Common myeloid progenitor, CD34-positive (primary cell): ENCODE measurements around the gene NTM.

Source experiments
- CTCF ChIA-PET: fragments of 350-600 bp; sonication (Branson Sonifier 250); formaldehyde crosslinking; loops from one replicate; lab custom pipeline; 2021; ENCODE audit warnings: antibody characterized with exemption; lab: Charles Lee
- POLR2A ChIA-PET: fragments of 350-600 bp; sonication (Branson Sonifier 250); formaldehyde crosslinking; loops from one replicate; lab custom pipeline; 2021; ENCODE audit warnings: antibody characterized with exemption; lab: Charles Lee
- DNase-seq, 3 donors: peaks; one replicate each; pipeline versions ENCODE4 v3.0.0 to v3.0.0-alpha.2; 2013
- H3K27ac ChIP-seq, 2 experiments: 1 replicate in 1 of 2; 2 replicates in 1 of 2; pipeline ENCODE4 v1.7.0; 2013; ENCODE audit warnings: inconsistent platforms in 2 of 2, low read length in 2 of 2, mild to moderate bottlenecking in 2 of 2, low read depth in 1 of 2, moderate library complexity in 1 of 2; ENCODE audit not compliant: severe bottlenecking in 2 of 2, insufficient read depth in 1 of 2, poor library complexity in 1 of 2
- H3K27me3 ChIP-seq, 5 experiments: replicated peaks in 2 of 5; 1 replicate in 3 of 5; 2 replicates in 2 of 5; pipeline versions ENCODE4 v1.6.1 to v1.7.0; 2013; ENCODE audit warnings: low read length in 4 of 5, mild to moderate bottlenecking in 2 of 5, moderate library complexity in 2 of 5, inconsistent platforms in 1 of 5; ENCODE audit not compliant: insufficient read depth in 5 of 5, control insufficient read depth in 4 of 5
- H3K36me3 ChIP-seq, 4 experiments: 1 replicate in 2 of 4; 2 replicates in 2 of 4; pipeline versions ENCODE4 v1.6.1 to v1.7.0; 2013; ENCODE audit warnings: low read length in 3 of 4, control low read depth in 1 of 4, mild to moderate bottlenecking in 1 of 4; ENCODE audit not compliant: control insufficient read depth in 4 of 4, insufficient read depth in 4 of 4
- H3K4me1 ChIP-seq, 4 experiments: 1 replicate in 3 of 4; 2 replicates in 1 of 4; pipeline versions ENCODE4 v1.6.1 to v1.7.1; 2013; ENCODE audit warnings: low read length in 3 of 4, mild to moderate bottlenecking in 3 of 4, control low read depth in 1 of 4, inconsistent platforms in 1 of 4, moderate library complexity in 1 of 4; ENCODE audit not compliant: control insufficient read depth in 4 of 4, insufficient read depth in 4 of 4; ENCODE audit errors: control extremely low read depth in 1 of 4
- H3K4me3 ChIP-seq, 7 experiments: 1 replicate in 4 of 7; 2 replicates in 3 of 7; pipeline versions ENCODE4 v1.5.1 to v1.7.0; 2013; ENCODE audit warnings: mild to moderate bottlenecking in 7 of 7, low read length in 6 of 7, moderate library complexity in 6 of 7, inconsistent platforms in 2 of 7, low read depth in 2 of 7, control low read depth in 1 of 7; ENCODE audit not compliant: insufficient read depth in 4 of 7, control insufficient read depth in 1 of 7; ENCODE audit errors: extremely low read depth in 1 of 7
- H3K9me3 ChIP-seq, 5 experiments: 1 replicate in 4 of 5; 2 replicates in 1 of 5; pipeline versions ENCODE4 v1.6.1 to v1.7.1; 2013; ENCODE audit warnings: low read length in 4 of 5, mild to moderate bottlenecking in 2 of 5, inconsistent platforms in 1 of 5, low read depth in 1 of 5, moderate library complexity in 1 of 5; ENCODE audit not compliant: control insufficient read depth in 4 of 5, insufficient read depth in 2 of 5; ENCODE audit errors: control extremely low read depth in 1 of 5
- WGBS: methylation state at CpG from one replicate; pipeline ENCODE4 v1.1.5; 2013; ENCODE audit not compliant: insufficient coverage; 5-methylcytosine and 5-hydroxymethylcytosine counted together

Gene NTM

GRCh38 chr11:132147464-132147863 is 777.0 kb downstream of the NTM start:
- ChIA-PET POLR2A (no interaction called here), CTCF (no interaction called here)
- no peaks in the 10 kb centered on the region for H3K9me3 ChIP-seq
- WGBS, result 98% methylated on average over 7 of the region's 7 CpGs
- no peaks in the 10 kb centered on the region for H3K4me1 ChIP-seq
- H3K36me3 ChIP-seq, result no peaks in the 10 kb centered on the region
- no peak overlapping the region for H3K4me3 ChIP-seq
- DNase-seq, result no peak
- H3K27me3 ChIP-seq, result peaks cover 0 to 4% (median 0%) of the 10 kb centered on the region in 5 experiments
- no peak overlapping the region for H3K27ac ChIP-seq

DNA sequence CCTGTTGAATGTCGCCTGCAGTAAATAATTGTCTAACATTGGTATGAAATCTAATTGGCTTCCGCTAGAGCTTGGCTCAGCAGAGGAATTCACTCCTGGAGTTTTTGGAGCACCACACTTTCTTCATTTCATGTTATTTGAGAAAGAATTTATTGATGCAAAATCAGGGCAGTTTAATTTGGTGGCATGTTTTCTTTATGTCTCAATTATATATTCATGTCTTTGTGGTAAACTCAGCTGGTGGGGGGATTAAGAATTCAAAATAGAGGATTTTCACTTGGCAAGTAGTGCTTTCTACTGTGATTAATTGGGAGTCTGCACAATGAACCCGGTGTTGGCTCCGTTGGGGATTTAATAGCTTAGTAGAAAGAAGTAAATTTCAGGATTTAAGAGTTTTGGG is 784.4 kb downstream of the NTM start:
- Histone ChIP-seq H3K9me3 (no peaks in the 10 kb centered on the region), H3K27ac (no peak overlapping the region), H3K36me3 (no peaks in the 10 kb centered on the region), H3K4me1 (no peaks in the 10 kb centered on the region), H3K4me3 (no peak overlapping the region), H3K27me3 (peaks cover 0 to 2% (median 0%) of the 10 kb centered on the region in 5 experiments)
- CTCF ChIA-PET, result no interaction called here
- no peak for DNase-seq
- WGBS, result 100% methylated on average over 4 of the region's 4 CpGs
- POLR2A ChIA-PET, result no interaction called here

DNA sequence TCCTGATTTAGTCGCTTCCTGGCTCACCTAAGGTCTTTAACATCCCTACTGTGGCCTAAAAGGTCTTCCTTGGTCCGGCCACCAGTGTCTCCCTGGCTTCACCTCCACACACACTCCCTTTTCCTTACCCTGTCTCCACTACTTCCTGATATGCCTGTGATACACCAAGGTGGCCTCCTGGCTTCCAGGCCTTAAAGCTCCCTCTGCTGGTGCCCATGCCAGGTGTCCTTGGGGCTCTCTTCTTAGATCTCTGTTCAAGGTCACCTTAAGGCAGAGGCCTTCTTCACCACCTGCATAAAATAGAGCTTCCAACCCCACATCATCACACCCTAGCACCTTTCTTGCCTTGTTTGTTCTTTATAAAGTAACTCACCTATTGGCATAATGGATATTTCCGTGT is 787.7 kb downstream of the NTM start:
- DNase-seq, result peak; percentile 2 to 20 (median 7)
- ChIA-PET CTCF (interaction anchor here (1.6 kb wide), 1 partner anchor 1094 kb away, joined by 4 read pairs; no protein-coding TSS in a partner anchor), POLR2A (no interaction called here)
- H3K9me3 ChIP-seq, result no peaks in the 10 kb centered on the region
- WGBS, result 85% methylated on average over 3 of the region's 3 CpGs
- no peak overlapping the region for H3K27ac ChIP-seq
- H3K4me1 ChIP-seq, result no peaks in the 10 kb centered on the region
- no peak overlapping the region for H3K4me3 ChIP-seq
- H3K27me3 ChIP-seq, result no peaks in the 10 kb centered on the region
- H3K36me3 ChIP-seq, result no peaks in the 10 kb centered on the region

- no peak overlapping the region for H3K27ac ChIP-seq
- H3K4me1 ChIP-seq, result no peaks in the 10 kb centered on the region
- CTCF ChIA-PET, result interaction anchor here (1.6 kb wide), 1 partner anchor 1094 kb away, joined by 4 read pairs; no protein-coding TSS in a partner anchor
- H3K27me3 ChIP-seq, result no peaks in the 10 kb centered on the region
- WGBS, result 100% methylated on average over 1 of the region's 2 CpGs
- POLR2A ChIA-PET, result no interaction called here
- DNase-seq, result no peak
- H3K9me3 ChIP-seq, result no peaks in the 10 kb centered on the region
- H3K36me3 ChIP-seq, result no peaks in the 10 kb centered on the region
- no peak overlapping the region for H3K4me3 ChIP-seq
These were observed 788.3 kb downstream of the NTM start for GRCh38 chr11:132158696-132159095.

- no peak for DNase-seq
- CTCF ChIA-PET, result interaction anchor here (0.6 to 1.1 kb wide), 2 partner anchors 11 to 473 kb away, joined by 4 read pairs; no protein-coding TSS in a partner anchor
- Histone ChIP-seq H3K27me3 (no peaks in the 10 kb centered on the region), H3K36me3 (no peaks in the 10 kb centered on the region), H3K27ac (no peak overlapping the region), H3K4me1 (no peaks in the 10 kb centered on the region), H3K9me3 (no peaks in the 10 kb centered on the region), H3K4me3 (no peak overlapping the region)
- POLR2A ChIA-PET, result no interaction called here
- 92% methylated on average over 20 of the region's 26 CpGs for WGBS
These were observed 791.1 kb downstream of the NTM start for GRCh38 chr11:132161403-132162078.

DNA sequence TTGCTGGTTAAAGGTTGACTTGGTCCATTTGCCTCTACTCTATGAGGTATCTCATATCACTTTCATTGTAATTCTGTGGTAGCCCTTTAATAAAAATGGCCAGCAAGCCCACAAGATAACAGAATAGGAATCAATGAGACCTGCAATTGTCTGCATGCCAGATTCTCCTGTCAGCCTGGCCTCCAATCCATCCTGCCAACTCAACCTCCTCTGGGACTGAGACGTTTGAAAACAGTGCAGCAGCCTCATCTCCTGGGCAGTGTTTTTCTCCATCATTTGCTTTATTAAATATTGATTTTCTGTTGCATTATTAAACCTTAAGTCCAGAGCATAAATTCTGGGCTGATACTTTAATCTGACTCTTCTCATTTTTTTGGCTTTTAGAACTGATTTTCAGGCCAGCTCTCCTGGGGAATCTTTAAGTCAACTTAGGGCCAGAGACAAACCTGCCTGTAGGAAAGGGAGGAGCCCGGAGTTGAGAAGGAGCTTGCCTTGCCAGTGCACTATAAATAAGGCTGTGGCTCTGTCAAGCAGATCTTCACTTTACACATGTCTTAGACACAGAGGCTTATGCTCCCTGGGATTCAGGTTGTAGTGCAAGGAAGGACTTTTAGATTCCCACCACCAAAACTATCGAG is 798.0 kb downstream of the NTM start:
- no CpG with 5 or more reads among the region's 3 CpGs for WGBS
- Histone ChIP-seq H3K9me3 (no peaks in the 10 kb centered on the region), H3K4me3 (no peak overlapping the region), H3K36me3 (no peaks in the 10 kb centered on the region), H3K27me3 (peaks cover 0 to 2% (median 0%) of the 10 kb centered on the region in 5 experiments), H3K27ac (no peak overlapping the region), H3K4me1 (no peaks in the 10 kb centered on the region)
- POLR2A ChIA-PET, result no interaction called here
- CTCF ChIA-PET, result no interaction called here
- no peak for DNase-seq

DNA sequence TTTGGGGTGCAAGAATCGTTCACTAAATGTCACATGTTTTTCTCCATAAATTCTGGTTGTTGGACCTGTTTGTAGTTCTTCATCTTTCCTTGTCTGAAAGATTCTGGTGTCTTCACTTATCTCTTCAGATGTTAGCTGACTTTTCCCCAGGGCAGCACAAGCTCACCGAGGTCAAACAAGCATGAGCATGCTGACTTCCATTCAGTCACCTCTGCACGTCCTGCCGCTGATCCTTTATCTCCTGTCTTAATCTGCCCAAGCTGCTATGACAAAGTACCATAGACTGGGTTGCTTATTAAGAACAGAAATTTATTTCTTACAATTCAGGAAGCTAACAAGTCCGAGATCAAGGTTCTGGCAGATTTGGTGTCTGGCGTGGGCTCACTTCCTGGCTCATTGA is 800.6 kb downstream of the NTM start:
- ChIA-PET CTCF (no interaction called here), POLR2A (no interaction called here)
- 78% methylated on average over 5 of the region's 6 CpGs for WGBS
- H3K4me3 ChIP-seq, result no peak overlapping the region
- no peaks in the 10 kb centered on the region for H3K36me3 ChIP-seq
- DNase-seq, result no peak
- H3K9me3 ChIP-seq, result no peaks in the 10 kb centered on the region
- peaks cover 0 to 2% (median 0%) of the 10 kb centered on the region in 5 experiments for H3K27me3 ChIP-seq
- H3K4me1 ChIP-seq, result no peaks in the 10 kb centered on the region
- no peak overlapping the region for H3K27ac ChIP-seq
